Breast epithelium (tissue), 3 donors: ENCODE results near the gene TSPAN32.

ENCODE experiments used
- CTCF ChIP-seq, 3 donors: fragments of 450-650 bp; IDR thresholded peaks; one replicate each; pipeline ENCODE4 v1.5.1; 2016 to 2017; ENCODE audit warnings: antibody characterized with exemption in 3 of 3, mild to moderate bottlenecking in 3 of 3, moderate library complexity in 3 of 3
- POLR2A ChIP-seq: fragments of 450-650 bp; IDR thresholded peaks from one replicate; pipeline ENCODE4 v1.6.1; 2016; ENCODE audit warnings: antibody characterized with exemption, mild to moderate bottlenecking, moderate library complexity

- no peak for TF ChIP-seq CTCF (IDR thresholded peaks at IDR 0.05)
- no peak for TF ChIP-seq POLR2A
Measured at GRCh38 chr11:2363130-2363529, 61.3 kb downstream of the TSPAN32 start.
